ENCODE data around the gene GHRL.

The GHRL gene

GRCh38 chr3:10248984-10249748 lies 43.6 kb downstream of the GHRL start:
- Histone ChIP-seq H3K4me2 (ENCODE audit: low read length) (peak overlapping the region; percentile 95), H3K4me1 (ENCODE audit: control insufficient read depth, low read length) (peaks cover 42% of the 10 kb centered on the region), H3K27ac (ENCODE audit: low read depth, low read length) (peak overlapping the region; percentile 76)

GRCh38 chr3:10248184-10248983 lies 44.4 kb downstream of the GHRL start, which contains the start of gene TATDN2:
Gene TATDN2, plus strand, starts transcription at chr3:10248459. Its CDS starts 742 bp downstream, at chr3:10249201.
- no peaks in the 10 kb centered on the region for H3K27me3 ChIP-seq (ENCODE audit: control insufficient read depth, low read length)
- H3K79me2 ChIP-seq (ENCODE audit: control insufficient read depth, low read length) = peaks cover 56% of the 10 kb centered on the region
- TF ChIP-seq EZH2phosphoT487 (IDR thresholded peaks at IDR 0.05; ENCODE audit: borderline replicate concordance, low read length) = no peak
- peak; percentile 8 for TF ChIP-seq CTCF (IDR thresholded peaks at IDR 0.05; ENCODE audit: low read depth, low read length, poor library complexity, severe bottlenecking)
- H3K4me1 ChIP-seq (ENCODE audit: control insufficient read depth, low read length) = peaks cover 35% of the 10 kb centered on the region
- H3F3A ChIP-seq (ENCODE audit: control insufficient read depth, insufficient read depth) = no peaks in the 10 kb centered on the region; the same call in none of the 2 replicates
- peak within 1 kb of the TSS; percentile 76 for H3K27ac ChIP-seq (ENCODE audit: low read depth, low read length)
- peak within 1 kb of the TSS; percentile 96 for H3K4me3 ChIP-seq (ENCODE audit: low read length)
- peak within 1 kb of the TSS; percentile 95 for H3K4me2 ChIP-seq (ENCODE audit: low read length)
- H3K36me3 ChIP-seq (ENCODE audit: control insufficient read depth, low read length) = peaks cover 66% of the 10 kb centered on the region
- no peaks in the 10 kb centered on the region for H3K9me2 ChIP-seq (replicated peaks; ENCODE audit: control insufficient read depth, low read length)
- peaks cover 7% of the 10 kb centered on the region; the same call in 1 of the 2 replicates for H4K20me1 ChIP-seq (ENCODE audit: control insufficient read depth, insufficient read depth, low read depth, low read length)
- peaks cover 22% of the 10 kb centered on the region for H3K9me3 ChIP-seq (ENCODE audit: control insufficient read depth, insufficient read depth, low read length)

More at GRCh38 chr3:10248984-10249748, 43.6 kb downstream of the GHRL start:
- TF ChIP-seq CTCF (IDR thresholded peaks at IDR 0.05; ENCODE audit: low read depth, low read length, poor library complexity, severe bottlenecking) = no peak
- no peak for TF ChIP-seq EZH2phosphoT487 (IDR thresholded peaks at IDR 0.05; ENCODE audit: borderline replicate concordance, low read length)
- Histone ChIP-seq H3K4me3 (ENCODE audit: low read length) (peak overlapping the region; percentile 96), H3K36me3 (ENCODE audit: control insufficient read depth, low read length) (peaks cover 68% of the 10 kb centered on the region), H4K20me1 (ENCODE audit: control insufficient read depth, insufficient read depth, low read depth, low read length) (peaks cover 12% of the 10 kb centered on the region; the same call in 1 of the 2 replicates), H3K27me3 (ENCODE audit: control insufficient read depth, low read length) (no peaks in the 10 kb centered on the region), H3K79me2 (ENCODE audit: control insufficient read depth, low read length) (peaks cover 64% of the 10 kb centered on the region), H3K9me3 (ENCODE audit: control insufficient read depth, insufficient read depth, low read length) (peaks cover 18% of the 10 kb centered on the region), H3F3A (ENCODE audit: control insufficient read depth, insufficient read depth) (no peaks in the 10 kb centered on the region; the same call in none of the 2 replicates), H3K9me2 (replicated peaks; ENCODE audit: control insufficient read depth, low read length) (no peaks in the 10 kb centered on the region)

- peaks cover 31% of the 10 kb centered on the region for H3K4me1 ChIP-seq (ENCODE audit: control insufficient read depth, low read length)
- H4K20me1 ChIP-seq (ENCODE audit: control insufficient read depth, insufficient read depth, low read depth, low read length) = peaks cover 7% of the 10 kb centered on the region; the same call in 1 of the 2 replicates
- no peaks in the 10 kb centered on the region for H3K27me3 ChIP-seq (ENCODE audit: control insufficient read depth, low read length)
- no peaks in the 10 kb centered on the region; the same call in none of the 2 replicates for H3F3A ChIP-seq (ENCODE audit: control insufficient read depth, insufficient read depth)
- H3K9me3 ChIP-seq (ENCODE audit: control insufficient read depth, insufficient read depth, low read length) = peaks cover 22% of the 10 kb centered on the region
- H3K4me3 ChIP-seq (ENCODE audit: low read length) = peak overlapping the region; percentile 96
- H3K9me2 ChIP-seq (replicated peaks; ENCODE audit: control insufficient read depth, low read length) = no peaks in the 10 kb centered on the region
- H3K27ac ChIP-seq (ENCODE audit: low read depth, low read length) = peak overlapping the region; percentile 76
- peaks cover 63% of the 10 kb centered on the region for H3K36me3 ChIP-seq (ENCODE audit: control insufficient read depth, low read length)
- peak overlapping the region; percentile 95 for H3K4me2 ChIP-seq (ENCODE audit: low read length)
- no peak for TF ChIP-seq CTCF (IDR thresholded peaks at IDR 0.05; ENCODE audit: low read depth, low read length, poor library complexity, severe bottlenecking)
- TF ChIP-seq EZH2phosphoT487 (IDR thresholded peaks at IDR 0.05; ENCODE audit: borderline replicate concordance, low read length) = no peak
- peaks cover 50% of the 10 kb centered on the region for H3K79me2 ChIP-seq (ENCODE audit: control insufficient read depth, low read length)
Observed at GRCh38 chr3:10247679-10248183, 45.0 kb downstream of the GHRL start.
